ENCODE results near the gene KCNJ2.

DNA sequence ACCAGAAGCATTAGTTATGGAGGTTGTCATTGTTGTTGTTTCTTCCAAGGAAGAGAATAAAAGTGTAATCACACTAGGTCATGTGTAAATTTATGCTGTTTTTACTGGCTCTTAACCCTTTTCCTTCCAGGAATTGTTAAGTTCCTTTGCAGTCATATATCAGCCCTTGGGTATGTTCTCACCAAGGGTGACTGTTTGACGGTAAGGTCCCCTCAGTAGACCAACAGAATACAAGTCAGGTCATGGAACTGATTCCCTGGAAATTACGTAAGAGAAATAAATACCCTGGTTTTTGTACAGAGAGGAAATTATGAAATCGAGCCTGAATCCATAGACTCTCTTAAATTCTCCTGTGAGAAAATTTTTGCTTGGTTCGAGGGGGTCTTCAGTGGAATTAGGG, 11.2 kb upstream of the KCNJ2 start:
- TF ChIP-seq, protein P1, sequence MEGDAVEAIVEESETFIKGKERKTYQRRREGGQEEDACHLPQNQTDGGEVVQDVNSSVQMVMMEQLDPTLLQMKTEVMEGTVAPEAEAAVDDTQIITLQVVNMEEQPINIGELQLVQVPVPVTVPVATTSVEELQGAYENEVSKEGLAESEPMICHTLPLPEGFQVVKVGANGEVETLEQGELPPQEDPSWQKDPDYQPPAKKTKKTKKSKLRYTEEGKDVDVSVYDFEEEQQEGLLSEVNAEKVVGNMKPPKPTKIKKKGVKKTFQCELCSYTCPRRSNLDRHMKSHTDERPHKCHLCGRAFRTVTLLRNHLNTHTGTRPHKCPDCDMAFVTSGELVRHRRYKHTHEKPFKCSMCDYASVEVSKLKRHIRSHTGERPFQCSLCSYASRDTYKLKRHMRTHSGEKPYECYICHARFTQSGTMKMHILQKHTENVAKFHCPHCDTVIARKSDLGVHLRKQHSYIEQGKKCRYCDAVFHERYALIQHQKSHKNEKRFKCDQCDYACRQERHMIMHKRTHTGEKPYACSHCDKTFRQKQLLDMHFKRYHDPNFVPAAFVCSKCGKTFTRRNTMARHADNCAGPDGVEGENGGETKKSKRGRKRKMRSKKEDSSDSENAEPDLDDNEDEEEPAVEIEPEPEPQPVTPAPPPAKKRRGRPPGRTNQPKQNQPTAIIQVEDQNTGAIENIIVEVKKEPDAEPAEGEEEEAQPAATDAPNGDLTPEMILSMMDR (IDR thresholded peaks at IDR 0.05; ENCODE audit: insufficient read depth, low read length), result no peak
- TF ChIP-seq, protein P2, sequence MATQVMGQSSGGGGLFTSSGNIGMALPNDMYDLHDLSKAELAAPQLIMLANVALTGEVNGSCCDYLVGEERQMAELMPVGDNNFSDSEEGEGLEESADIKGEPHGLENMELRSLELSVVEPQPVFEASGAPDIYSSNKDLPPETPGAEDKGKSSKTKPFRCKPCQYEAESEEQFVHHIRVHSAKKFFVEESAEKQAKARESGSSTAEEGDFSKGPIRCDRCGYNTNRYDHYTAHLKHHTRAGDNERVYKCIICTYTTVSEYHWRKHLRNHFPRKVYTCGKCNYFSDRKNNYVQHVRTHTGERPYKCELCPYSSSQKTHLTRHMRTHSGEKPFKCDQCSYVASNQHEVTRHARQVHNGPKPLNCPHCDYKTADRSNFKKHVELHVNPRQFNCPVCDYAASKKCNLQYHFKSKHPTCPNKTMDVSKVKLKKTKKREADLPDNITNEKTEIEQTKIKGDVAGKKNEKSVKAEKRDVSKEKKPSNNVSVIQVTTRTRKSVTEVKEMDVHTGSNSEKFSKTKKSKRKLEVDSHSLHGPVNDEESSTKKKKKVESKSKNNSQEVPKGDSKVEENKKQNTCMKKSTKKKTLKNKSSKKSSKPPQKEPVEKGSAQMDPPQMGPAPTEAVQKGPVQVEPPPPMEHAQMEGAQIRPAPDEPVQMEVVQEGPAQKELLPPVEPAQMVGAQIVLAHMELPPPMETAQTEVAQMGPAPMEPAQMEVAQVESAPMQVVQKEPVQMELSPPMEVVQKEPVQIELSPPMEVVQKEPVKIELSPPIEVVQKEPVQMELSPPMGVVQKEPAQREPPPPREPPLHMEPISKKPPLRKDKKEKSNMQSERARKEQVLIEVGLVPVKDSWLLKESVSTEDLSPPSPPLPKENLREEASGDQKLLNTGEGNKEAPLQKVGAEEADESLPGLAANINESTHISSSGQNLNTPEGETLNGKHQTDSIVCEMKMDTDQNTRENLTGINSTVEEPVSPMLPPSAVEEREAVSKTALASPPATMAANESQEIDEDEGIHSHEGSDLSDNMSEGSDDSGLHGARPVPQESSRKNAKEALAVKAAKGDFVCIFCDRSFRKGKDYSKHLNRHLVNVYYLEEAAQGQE (IDR thresholded peaks at IDR 0.05; ENCODE audit: insufficient replicate concordance, low read depth), result no peak
- TF ChIP-seq GABPA (IDR thresholded peaks at IDR 0.05; ENCODE audit: low read depth) (no peak), POLR2AphosphoS5 (IDR thresholded peaks at IDR 0.05; ENCODE audit: low read depth) (no peak), SPI1 (IDR thresholded peaks at IDR 0.05; ENCODE audit: borderline replicate concordance, low read depth) (no peak)
